Mesodermal cell (in vitro differentiated cells): Measurements from ENCODE around the gene ZSCAN26.

Source experiments
- H3K27ac ChIP-seq: 2 replicates; pipeline ENCODE4 v1.7.0; 2013; ENCODE audit warnings: mild to moderate bottlenecking, low read depth, low read length, moderate library complexity; ENCODE audit not compliant: severe bottlenecking
- H3K36me3 ChIP-seq: 2 replicates; pipeline ENCODE4 v1.7.1; 2013; ENCODE audit warnings: mild to moderate bottlenecking, low read length, moderate library complexity; ENCODE audit not compliant: control insufficient read depth, insufficient read depth
- H3K4me1 ChIP-seq: one replicate; pipeline ENCODE4 v1.7.1; 2013; ENCODE audit warnings: mild to moderate bottlenecking, low read length; ENCODE audit not compliant: insufficient read depth, control insufficient read depth, poor library complexity, severe bottlenecking
- H3K4me3 ChIP-seq: 2 replicates; pipeline ENCODE4 v1.7.0; 2013; ENCODE audit warnings: low read length, control low read depth, mild to moderate bottlenecking; ENCODE audit not compliant: insufficient read depth, poor library complexity, severe bottlenecking; ENCODE audit errors: extremely low read depth
- H3K9me3 ChIP-seq: 2 replicates; pipeline ENCODE4 v1.7.1; 2013; ENCODE audit warnings: mild to moderate bottlenecking, low read length, moderate library complexity; ENCODE audit not compliant: control insufficient read depth
- WGBS, 2 experiments: methylation state at CpG; one replicate each; pipeline ENCODE4 v1.1.5; 2013; ENCODE audit warnings: missing lambda C conversion rate in 2 of 2; ENCODE audit not compliant: insufficient coverage in 2 of 2; 5-methylcytosine and 5-hydroxymethylcytosine counted together

Gene ZSCAN26

GRCh38 chr6:28258877-28259777 lies 7.8 kb upstream of the ZSCAN26 start, which contains the start of gene NKAPL:
NKAPL (plus strand) TSS chr6:28259297; CDS start chr6:28259372, 75 bp downstream.
- no peak within 1 kb of the TSS for H3K4me3 ChIP-seq
- WGBS, 2 experiments, result 92 to 94% methylated on average over 49 to 58 of the region's 58 CpGs
- no peaks in the 10 kb centered on the region for H3K4me1 ChIP-seq

GRCh38 chr6:28263922-28264321 lies 3.0 kb upstream of the ZSCAN26 start:
- Histone ChIP-seq H3K36me3 (no peaks in the 10 kb centered on the region), H3K4me1 (peaks cover 8% of the 10 kb centered on the region), H3K27ac (no peak overlapping the region), H3K9me3 (no peaks in the 10 kb centered on the region), H3K4me3 (no peak overlapping the region)
- no CpG with 5 or more reads among the region's 2 CpGs for WGBS, 2 experiments

More at GRCh38 chr6:28258877-28259777, 7.8 kb upstream of the ZSCAN26 start, which contains the start of gene NKAPL:
- Histone ChIP-seq H3K9me3 (no peaks in the 10 kb centered on the region), H3K27ac (no peak within 1 kb of the TSS), H3K36me3 (no peaks in the 10 kb centered on the region)

- H3K4me3 ChIP-seq, result no peak overlapping the region
- WGBS, 2 experiments, result 60% methylated on average over 1 of the region's 4 CpGs
- no peak overlapping the region for H3K27ac ChIP-seq
- no peaks in the 10 kb centered on the region for H3K9me3 ChIP-seq
- no peaks in the 10 kb centered on the region for H3K36me3 ChIP-seq
- H3K4me1 ChIP-seq, result peaks cover 8% of the 10 kb centered on the region
These were observed 2.0 kb upstream of the ZSCAN26 start for GRCh38 chr6:28264834-28265401.

- peak overlapping the region; percentile 86 for H3K27ac ChIP-seq
- H3K4me1 ChIP-seq, result peaks cover 8% of the 10 kb centered on the region
- H3K4me3 ChIP-seq, result peak overlapping the region; percentile 71
- peaks cover 6% of the 10 kb centered on the region for H3K36me3 ChIP-seq
- H3K9me3 ChIP-seq, result no peaks in the 10 kb centered on the region
- 60% methylated on average over 2 of the region's 5 CpGs; no CpG with 5 or more reads in 1 of the 2 experiments for WGBS, 2 experiments
These were observed 381 bp upstream of the ZSCAN26 start for GRCh38 chr6:28266563-28266961.

- 18 to 36% methylated on average over 1 of the region's 1 CpG for WGBS, 2 experiments
- Histone ChIP-seq H3K36me3 (peaks cover 17% of the 10 kb centered on the region), H3K27ac (peak overlapping the region; percentile 86)
These were observed 734 bp downstream of the ZSCAN26 start for GRCh38 chr6:28267695-28268059.

GRCh38 chr6:28269492-28269891 lies 2.5 kb downstream of the ZSCAN26 start:
- H3K36me3 ChIP-seq, result peaks cover 32% of the 10 kb centered on the region
- no peak overlapping the region for H3K4me3 ChIP-seq
- H3K27ac ChIP-seq, result peak overlapping the region; percentile 62
- H3K4me1 ChIP-seq, result peaks cover 8% of the 10 kb centered on the region
- no peaks in the 10 kb centered on the region for H3K9me3 ChIP-seq

More at GRCh38 chr6:28267695-28268059, 734 bp downstream of the ZSCAN26 start:
- no peaks in the 10 kb centered on the region for H3K9me3 ChIP-seq
- peak overlapping the region; percentile 71 for H3K4me3 ChIP-seq
- H3K4me1 ChIP-seq, result peaks cover 8% of the 10 kb centered on the region

- Histone ChIP-seq H3K4me3 (no peak overlapping the region), H3K27ac (no peak overlapping the region), H3K36me3 (peaks cover 65% of the 10 kb centered on the region), H3K9me3 (no peaks in the 10 kb centered on the region), H3K4me1 (no peaks in the 10 kb centered on the region)
These were observed 7.9 kb downstream of the ZSCAN26 start for GRCh38 chr6:28274888-28275287.

GRCh38 chr6:28277746-28278145 lies 10.8 kb downstream of the ZSCAN26 start:
- Histone ChIP-seq H3K36me3 (peaks cover 47% of the 10 kb centered on the region), H3K4me3 (no peak overlapping the region)
- 60 to 100% methylated on average over 1 of the region's 3 CpGs for WGBS, 2 experiments

GRCh38 chr6:28280595-28281287 lies 13.8 kb downstream of the ZSCAN26 start:
- no CpG with 5 or more reads among the region's 3 CpGs for WGBS, 2 experiments
- no peaks in the 10 kb centered on the region for H3K9me3 ChIP-seq
- H3K4me3 ChIP-seq, result peak overlapping the region; percentile 81
- H3K36me3 ChIP-seq, result peaks cover 49% of the 10 kb centered on the region
- H3K4me1 ChIP-seq, result peaks cover 5% of the 10 kb centered on the region
- no peak overlapping the region for H3K27ac ChIP-seq

More at GRCh38 chr6:28277746-28278145, 10.8 kb downstream of the ZSCAN26 start:
- Histone ChIP-seq H3K4me1 (peaks cover 2% of the 10 kb centered on the region), H3K27ac (no peak overlapping the region), H3K9me3 (no peaks in the 10 kb centered on the region)

GRCh38 chr6:28281288-28282064 lies 14.5 kb downstream of the ZSCAN26 start, which contains the start of gene PGBD1:
PGBD1 (plus strand) TSS chr6:28281572; CDS start chr6:28283814, 2,242 bp downstream.
- Histone ChIP-seq H3K4me1 (peaks cover 5% of the 10 kb centered on the region), H3K4me3 (peak within 1 kb of the TSS; percentile 81), H3K36me3 (peaks cover 49% of the 10 kb centered on the region), H3K9me3 (no peaks in the 10 kb centered on the region), H3K27ac (no peak within 1 kb of the TSS)
- 0% methylated on average over 29 to 44 of the region's 50 CpGs for WGBS, 2 experiments
